Measurements from ENCODE around the gene PRR7.
"Not testable (repeated sequence)": the region's sequence is repeated elsewhere in the genome, so short reads cannot be mapped to it uniquely, and the experiment has no call there.

The PRR7 gene

GRCh38 chr5:177470759-177471536, 24.3 kb downstream of the PRR7 start:
- no peak for DNase-seq

GRCh38 chr5:177471610-177472356, 25.2 kb downstream of the PRR7 start:
- DNase-seq: no peak

DNA sequence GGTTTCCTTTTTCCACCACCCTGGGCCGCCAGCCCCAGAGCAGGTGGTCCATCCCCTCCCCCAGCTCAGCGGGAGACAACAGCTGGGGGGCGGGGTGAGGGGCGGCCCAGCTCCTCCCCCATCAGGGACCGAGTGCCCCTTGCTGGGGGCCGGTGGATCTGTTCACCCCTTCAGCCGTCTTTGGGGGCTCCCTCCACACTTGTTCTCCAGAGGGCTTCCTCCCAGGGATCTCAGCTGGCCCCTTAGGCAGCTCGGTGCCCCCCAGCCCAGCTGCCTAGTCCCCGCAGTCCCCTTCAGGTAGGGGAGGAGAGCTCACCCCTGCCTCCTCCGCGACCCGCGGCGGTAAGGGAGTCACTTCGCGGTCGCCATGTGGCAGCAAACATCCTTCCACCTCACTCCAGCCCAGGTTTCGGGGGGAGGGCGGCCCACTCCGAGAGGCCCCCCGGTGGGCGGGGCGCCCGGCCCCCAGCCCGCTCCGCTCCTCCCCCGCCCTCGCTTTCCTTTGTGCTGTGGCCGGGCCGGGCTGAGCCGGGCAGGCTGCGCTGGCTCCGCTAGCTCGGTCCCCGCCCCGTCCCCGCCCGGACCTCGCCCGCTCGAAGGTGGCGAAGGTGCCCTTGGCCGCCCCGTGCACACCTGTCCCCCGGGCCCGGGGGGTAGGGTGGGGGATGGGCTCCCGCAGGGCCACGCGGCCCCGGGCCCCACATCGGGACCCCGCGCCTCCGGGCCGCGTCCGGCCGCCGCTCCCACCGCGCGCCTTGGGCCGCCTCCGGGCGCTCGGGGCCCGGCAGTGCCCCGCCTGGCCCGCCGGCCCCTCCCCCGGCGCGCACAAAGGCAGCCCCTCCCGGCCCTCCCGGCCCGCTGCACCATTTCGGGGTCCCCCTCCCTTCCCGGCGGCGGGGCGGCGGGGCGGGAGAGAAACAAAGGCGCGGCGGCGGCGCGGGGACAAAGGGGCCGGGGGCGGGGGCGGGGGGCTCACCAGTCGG, 26.1 kb downstream of the PRR7 start:
- DNase-seq: peak; percentile 67

GRCh38 chr5:177473443-177474001, 26.9 kb downstream of the PRR7 start, which contains the start of gene DBN1:
Gene DBN1 (minus strand): TSS chr5:177473634. CDS start chr5:177473521, 113 bp downstream.
- DNase-seq: no peak

- no peak for DNase-seq
Measured at GRCh38 chr5:177474002-177474476, 27.4 kb downstream of the PRR7 start.

GRCh38 chr5:177474846-177475562, 28.4 kb downstream of the PRR7 start:
- no peak for DNase-seq

DNA sequence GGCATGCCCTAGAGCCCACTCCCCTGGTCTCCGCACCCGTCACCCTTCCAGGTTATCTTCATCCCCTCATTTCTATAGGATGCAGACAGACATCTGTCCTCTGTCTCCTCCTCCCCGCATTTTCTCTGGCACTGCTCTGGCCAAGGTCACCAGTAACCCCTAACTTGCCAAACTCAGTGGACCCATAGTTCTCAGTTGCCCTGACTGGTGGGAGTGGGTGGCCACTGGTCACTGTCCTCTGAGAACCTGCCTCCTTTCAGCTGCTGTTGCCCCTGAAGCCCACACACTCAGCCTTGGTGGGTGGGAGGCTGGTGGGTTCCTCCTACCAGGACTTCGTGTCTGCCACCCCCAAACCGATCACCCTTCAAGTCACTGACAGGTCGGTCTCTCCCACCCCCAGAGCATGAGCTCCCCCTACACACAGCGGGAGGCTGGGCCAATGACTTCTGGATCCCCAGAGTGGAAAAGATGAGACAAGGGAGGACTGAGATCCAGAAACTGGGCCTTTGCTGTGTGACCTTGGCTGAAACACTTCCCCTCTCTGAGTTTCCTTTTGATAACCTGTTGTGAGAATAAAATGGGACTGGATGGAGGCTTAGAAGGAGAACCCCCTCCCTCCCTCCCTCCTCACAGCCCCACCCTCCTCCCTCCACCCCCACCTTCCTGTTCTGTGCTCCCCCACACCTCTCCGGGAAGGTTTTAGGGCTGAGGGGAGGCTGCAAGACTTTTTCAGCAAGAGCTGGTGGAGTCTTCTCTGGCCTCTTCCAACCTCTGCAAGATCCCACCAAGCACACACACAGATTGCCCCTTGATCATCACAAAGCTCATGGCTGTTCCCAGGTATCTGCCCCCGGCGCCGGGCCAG, 29.2 kb downstream of the PRR7 start:
- no peak for DNase-seq

DNA sequence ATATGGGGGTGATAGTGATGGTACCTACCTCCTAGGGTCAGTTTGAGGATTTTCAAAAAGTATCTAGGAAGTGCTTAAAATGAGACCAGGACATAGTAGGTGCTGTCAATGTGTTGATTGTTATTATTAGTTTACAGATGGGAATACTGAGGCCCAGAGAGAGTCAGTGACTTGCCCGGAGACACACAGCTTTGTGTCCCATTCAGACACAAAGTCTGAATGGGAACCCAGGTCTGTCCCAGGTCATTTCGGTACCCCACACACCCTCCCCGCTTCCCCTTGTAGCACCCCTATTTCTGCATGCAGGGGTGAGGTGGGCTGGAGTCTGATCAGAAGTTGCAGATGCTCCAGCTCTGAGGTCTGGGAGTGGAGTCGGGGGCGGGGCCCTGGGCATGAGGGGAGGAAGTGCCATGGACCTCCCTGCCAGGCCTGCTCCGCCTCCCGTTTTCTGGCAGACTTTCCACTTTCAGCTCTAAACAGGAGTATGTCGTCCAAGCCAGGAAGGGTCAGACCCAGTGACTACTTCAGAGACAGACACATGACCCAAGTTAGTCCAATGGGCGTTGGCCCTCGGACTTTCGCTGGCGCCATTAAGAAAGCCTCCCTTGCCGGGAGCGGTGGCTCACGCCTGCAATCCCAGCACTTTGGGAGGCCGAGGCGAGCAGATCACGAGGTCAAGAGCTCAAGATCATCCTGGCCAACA, 30.1 kb downstream of the PRR7 start:
- DNase-seq: no peak

GRCh38 chr5:177477701-177478477, 31.3 kb downstream of the PRR7 start:
- no peak for DNase-seq

GRCh38 chr5:177478711-177479646, 32.4 kb downstream of the PRR7 start:
- peak; percentile 59 for DNase-seq

DNA sequence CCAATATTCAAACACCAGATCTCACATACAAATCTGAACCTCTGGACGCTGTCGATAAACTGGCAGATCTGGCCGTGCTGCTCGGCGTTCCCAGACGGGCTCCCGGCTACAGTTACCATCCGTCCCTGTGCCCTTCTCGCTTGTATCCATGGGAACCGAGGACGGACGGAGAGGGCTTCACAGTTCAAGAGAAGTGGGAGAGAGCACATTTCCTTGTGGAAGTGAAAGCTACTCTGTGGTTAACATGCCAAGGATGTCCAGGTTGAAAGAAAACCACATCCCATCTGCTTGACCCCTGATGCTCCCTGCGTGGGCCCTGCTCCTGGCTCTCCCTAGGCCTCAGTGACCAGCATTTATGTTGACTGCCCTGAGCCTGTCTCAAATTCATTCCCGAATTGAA, 33.2 kb downstream of the PRR7 start:
- DNase-seq: no peak

DNA sequence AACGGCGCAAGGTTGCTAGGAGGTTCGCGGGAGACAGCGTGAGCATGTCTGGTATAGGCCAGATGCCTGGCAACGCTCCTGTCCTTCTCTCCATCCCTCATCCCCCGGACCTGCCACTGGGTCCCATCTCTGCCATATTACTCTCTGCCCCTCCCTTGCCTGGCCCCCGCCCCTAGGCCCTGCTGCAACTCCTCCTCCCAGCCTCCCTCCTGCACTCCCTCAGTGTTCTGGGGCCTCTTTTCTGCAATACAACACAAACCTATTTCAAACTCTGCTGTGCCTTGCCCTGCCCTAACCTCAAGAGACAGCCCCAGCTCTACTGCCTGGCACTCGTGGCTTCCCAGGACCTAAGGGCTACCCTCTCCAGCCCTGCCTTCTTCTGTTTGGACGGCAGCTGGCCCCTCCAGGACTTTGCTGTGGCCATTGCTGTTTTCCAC, 35.8 kb downstream of the PRR7 start:
- DNase-seq: no peak

DNA sequence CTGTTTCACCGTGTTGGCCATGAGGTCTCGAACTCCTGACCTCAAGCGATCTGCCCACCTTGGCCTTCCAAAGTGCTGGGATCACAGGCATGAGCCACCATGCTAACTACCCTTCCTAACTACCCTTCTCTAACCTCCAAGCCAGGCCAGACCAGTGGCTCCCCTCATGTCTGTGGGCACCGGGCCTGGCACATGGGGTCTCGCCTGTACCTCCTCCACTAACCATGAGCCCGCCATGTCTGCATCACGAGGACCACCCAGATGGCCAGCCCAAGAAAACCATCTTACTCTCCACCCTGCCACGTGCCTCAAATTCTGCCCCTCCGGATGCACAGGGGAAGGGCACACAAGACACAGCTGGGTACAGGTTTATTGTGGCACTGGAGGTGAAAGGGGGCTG, 36.4 kb downstream of the PRR7 start:
- no peak for DNase-seq

GRCh38 chr5:177483994-177484901, 37.6 kb downstream of the PRR7 start:
- DNase-seq: no peak

DNA sequence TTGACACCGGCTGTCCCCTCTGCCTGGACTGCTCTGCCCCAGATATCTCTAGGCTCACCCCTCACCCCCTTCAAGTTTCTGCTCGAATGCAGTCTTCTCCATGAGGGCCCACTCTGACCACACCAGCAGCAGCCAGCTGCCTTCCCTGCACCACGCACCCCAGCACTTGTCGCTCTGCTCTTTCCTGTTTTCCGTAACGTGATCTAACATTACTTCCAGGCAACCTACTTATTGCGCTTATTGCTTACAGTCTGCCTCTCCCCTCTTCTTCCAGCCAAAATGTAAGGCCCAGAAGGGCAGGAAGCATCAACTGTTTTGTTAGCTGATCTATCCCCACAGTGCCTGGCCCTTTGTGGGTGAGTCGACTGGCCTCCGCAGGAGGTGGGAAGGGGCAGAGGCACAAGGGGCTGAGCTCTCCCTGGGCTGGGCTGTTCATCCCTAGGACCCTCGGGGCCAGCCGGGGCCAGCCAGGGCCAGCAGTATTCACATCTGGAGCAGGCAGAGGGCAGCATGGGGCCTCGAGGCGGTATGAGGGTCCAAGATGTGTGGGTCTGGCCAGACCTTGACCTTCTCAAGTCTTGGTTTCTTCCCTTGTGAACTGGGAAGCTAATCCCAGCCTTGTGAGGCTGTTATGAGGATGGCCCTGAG, 38.4 kb downstream of the PRR7 start:
- no peak for DNase-seq

GRCh38 chr5:177485753-177486152, 39.1 kb downstream of the PRR7 start:
- not testable (repeated sequence) for DNase-seq
